Bronchial epithelial cell (primary cell): ENCODE data around the gene SEC11C. TPM values are rescaled to one million over a fixed set of nuclear protein-coding genes. Genes with fewer than 3 reads are reported as not detected.

ENCODE experiments used
- DNase-seq: peaks from one replicate; pipeline ENCODE4 v3.0.0-alpha.2; 2010; ENCODE audit warnings: low read depth
- FAIRE-seq: peaks from 2 replicates; lab custom pipeline; 2011; peaks lifted over from hg19 to GRCh38; lab: Jason Lieb, UNC
- H3K27me3 ChIP-seq: 2 replicates; pipeline ENCODE4 v1.5.1; 2011; ENCODE audit warnings: low read length; ENCODE audit not compliant: control insufficient read depth, insufficient read depth
- H3K36me3 ChIP-seq: 2 replicates; pipeline ENCODE4 v1.5.1; 2011; ENCODE audit warnings: low read length; ENCODE audit not compliant: control insufficient read depth, insufficient read depth
- H3K4me3 ChIP-seq: 2 replicates; pipeline ENCODE4 v1.5.1; 2011; ENCODE audit warnings: mild to moderate bottlenecking, low read depth, low read length, control low read depth
- CTCF ChIP-seq: IDR thresholded peaks from 2 replicates; pipeline ENCODE4 v1.5.1; 2011; ENCODE audit warnings: mild to moderate bottlenecking, moderate library complexity, low read length, control low read depth, inconsistent platforms; ENCODE audit not compliant: insufficient read depth, severe bottlenecking
- total RNA-seq: library from RNA; depleted of rRNA; stranded (reverse); fragments of >200 nt; gene quantifications from 2 replicates; pipeline ENCODE4 v1.2.1, GENCODE V29; 2014

The SEC11C gene
- total RNA-seq, 1 donor from 2014 or later: 48.7 TPM

GRCh38 chr18:59101830-59102414, 37.8 kb upstream of the SEC11C start:
- H3K36me3 ChIP-seq: no peaks in the 10 kb centered on the region
- DNase-seq (no peak), FAIRE-seq (no peak)
- no peak overlapping the region for H3K4me3 ChIP-seq
- no peak for TF ChIP-seq CTCF
- H3K27me3 ChIP-seq: peaks cover 6% of the 10 kb centered on the region

DNA sequence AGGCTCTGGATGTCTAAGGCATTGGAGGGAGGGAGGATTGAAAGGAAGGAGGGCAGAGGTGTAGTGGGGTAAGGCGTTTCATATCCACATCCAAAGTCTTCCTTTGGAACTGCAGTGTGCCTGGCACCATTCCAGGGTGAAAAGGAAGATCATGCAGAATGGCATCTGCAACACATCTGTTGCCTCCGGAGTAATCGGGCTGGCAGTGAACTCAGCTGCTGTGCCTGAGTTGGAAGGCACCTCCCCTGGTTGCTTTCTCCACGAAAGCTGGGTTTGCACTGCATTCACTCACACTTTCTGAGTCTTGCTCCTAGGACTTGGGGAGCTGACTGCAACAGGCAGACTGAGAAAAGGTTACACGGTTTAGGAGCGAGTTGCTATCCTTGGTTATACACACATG, 30.3 kb upstream of the SEC11C start:
- no peak for DNase-seq
- no peak overlapping the region for H3K4me3 ChIP-seq
- no peak for FAIRE-seq
- no peak for TF ChIP-seq CTCF
- peaks cover 7% of the 10 kb centered on the region for H3K27me3 ChIP-seq
- H3K36me3 ChIP-seq: no peaks in the 10 kb centered on the region

GRCh38 chr18:59114160-59114559, 25.5 kb upstream of the SEC11C start:
- FAIRE-seq (no peak), DNase-seq (no peak)
- no peak for TF ChIP-seq CTCF
- no peaks in the 10 kb centered on the region for H3K36me3 ChIP-seq
- no peak overlapping the region for H3K4me3 ChIP-seq
- peaks cover 5% of the 10 kb centered on the region for H3K27me3 ChIP-seq

DNA sequence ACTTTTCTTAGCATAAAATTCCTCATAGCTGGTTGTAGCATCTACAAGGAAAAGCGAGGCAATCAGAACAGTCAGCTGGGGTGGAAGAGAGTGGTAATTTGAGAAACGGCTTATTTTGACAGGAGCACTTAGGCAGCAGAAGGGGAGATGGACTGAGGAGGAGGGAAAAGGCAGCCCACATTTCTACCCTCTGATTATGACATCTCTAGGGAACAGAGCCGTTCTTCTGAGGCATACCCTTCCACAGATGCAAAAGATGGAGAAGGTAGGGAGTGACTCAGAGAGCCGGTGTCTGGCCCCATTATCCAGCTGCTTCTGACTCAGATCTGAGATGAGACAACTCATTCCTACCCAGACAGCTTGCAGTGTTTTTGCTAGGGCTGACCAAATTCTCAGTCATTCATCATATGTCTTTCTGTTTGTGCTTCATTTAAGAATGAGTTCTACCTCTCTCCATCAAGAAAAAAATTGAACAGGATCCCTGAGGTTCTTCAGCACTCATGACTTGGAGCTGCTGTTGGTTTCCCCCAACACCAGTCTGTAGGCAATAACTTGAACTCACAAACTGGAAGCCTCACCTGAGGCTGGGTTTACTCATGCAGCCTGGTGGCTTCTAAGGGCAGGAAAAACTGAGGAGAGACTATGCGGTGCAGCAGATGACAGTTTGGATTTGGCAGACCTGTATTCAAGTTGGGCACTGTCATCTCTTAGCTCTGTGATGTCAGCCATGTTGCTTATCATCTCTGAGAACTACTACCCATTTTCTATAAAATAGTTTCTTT, 15.9 kb upstream of the SEC11C start:
- no peak overlapping the region for H3K4me3 ChIP-seq
- DNase-seq (peak; percentile 96), FAIRE-seq (peak; percentile 55)
- peaks cover 3% of the 10 kb centered on the region for H3K27me3 ChIP-seq
- no peak for TF ChIP-seq CTCF
- H3K36me3 ChIP-seq: no peaks in the 10 kb centered on the region

- Histone ChIP-seq H3K27me3 (peaks cover 3% of the 10 kb centered on the region), H3K36me3 (no peaks in the 10 kb centered on the region), H3K4me3 (no peak overlapping the region)
- no peak for FAIRE-seq
- no peak for DNase-seq
- TF ChIP-seq CTCF: no peak
These were observed 15.3 kb upstream of the SEC11C start for GRCh38 chr18:59124370-59124704.
